ENCODE data around the gene FUZ. TPM values are rescaled to one million over a fixed set of nuclear protein-coding genes. Genes with fewer than 3 reads are reported as not detected.

Gene FUZ
- total and polyA plus RNA-seq, 2 experiments from 2014 or later, result 11.7 to 21.1 TPM

DNA sequence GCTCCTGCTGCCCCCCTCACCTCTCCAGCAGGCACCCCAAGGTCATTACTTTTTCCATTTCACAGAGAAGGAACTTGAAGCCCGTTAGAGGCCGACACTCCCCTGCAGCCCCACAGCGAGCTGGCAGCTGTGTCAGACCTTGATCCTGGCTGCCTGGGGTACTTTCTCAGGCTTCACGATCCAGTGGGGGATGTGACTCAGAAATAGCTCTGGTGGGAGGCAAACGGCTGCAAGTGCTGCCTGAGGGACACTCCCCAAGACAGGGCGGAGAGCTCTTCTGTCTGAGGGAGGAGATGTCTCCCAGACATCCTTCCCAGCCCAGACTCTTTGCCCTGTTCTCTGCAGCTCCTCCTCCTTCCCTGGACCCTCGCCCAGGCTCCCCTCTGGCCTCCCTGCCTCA lies 54.8 kb downstream of the FUZ start:
- no peaks in the 10 kb centered on the region for H3K9me3 ChIP-seq (ENCODE audit: low read depth)
- no peaks in the 10 kb centered on the region for H4K20me1 ChIP-seq (ENCODE audit: insufficient read depth)
- H3K4me3 ChIP-seq, result 0 out of 2 replicates have a peak overlapping the region, but pooled peaks have one; percentile 7
- peak; percentile 84 for DNase-seq
- WGBS, 2 experiments (ENCODE audit: low coverage in 1 of 2, low lambda C conversion rate in 2 of 2, missing lambda C conversion rate in 2 of 2), result 2 to 5% methylated on average over 7 of the region's 7 CpGs
- H3K4me2 ChIP-seq (ENCODE audit: unreplicated experiment), result peak overlapping the region; percentile 65
- H3F3A ChIP-seq (ENCODE audit: insufficient read depth), result peaks cover 23% of the 10 kb centered on the region
- peak overlapping the region; percentile 32 for H3K27ac ChIP-seq
- H3K4me1 ChIP-seq (ENCODE audit: insufficient read depth), result peaks cover 34% of the 10 kb centered on the region
- peak overlapping the region; percentile 54 for H3K9ac ChIP-seq
- in situ Hi-C loops (cut with MboI), result no loop called here
- TF ChIP-seq EZH2 (IDR thresholded peaks at IDR 0.05; ENCODE audit: insufficient read depth, poor library complexity, severe bottlenecking), result no peak
- TF ChIP-seq EZH2phosphoT487 (IDR thresholded peaks at IDR 0.05; ENCODE audit: insufficient read depth, low read depth), result no peak
- H3K36me3 ChIP-seq (ENCODE audit: low read depth), result no peaks in the 10 kb centered on the region
- no peaks in the 10 kb centered on the region for H3K79me2 ChIP-seq (ENCODE audit: insufficient read depth)
- H2AFZ ChIP-seq, result peak overlapping the region; percentile 92
- no peaks in the 10 kb centered on the region for H3K27me3 ChIP-seq (replicated peaks; ENCODE audit: insufficient read depth)
- no peaks in the 10 kb centered on the region for H3K9me2 ChIP-seq (ENCODE audit: insufficient read depth)

Small RNA genes lying within 50 kb of the gene (microRNA-seq; reads per million reads assigned to microRNA genes)
- gene MIR4749 (ENCODE audit: borderline number of aligned reads) (2.6 reads per million), gene MIR6799 (ENCODE audit: borderline number of aligned reads) (not detected), gene MIR6800 (ENCODE audit: borderline number of aligned reads) (not detected)

Small RNA genes lying within 50 kb of the gene (small RNA-seq; reads per million reads assigned to genes)
- not detected for gene MIR4749 (ENCODE audit: low read depth, low replicate concordance)
- not detected for gene MIR6799 (ENCODE audit: low read depth, low replicate concordance)
- not detected for gene RNU6-841P (ENCODE audit: low read depth, low replicate concordance)

Other genes with a start within 250 kb of the FUZ start
- gene NOSIP, start 232.7 kb downstream of the FUZ start, total RNA-seq (2014; rRNA removed; shearing (Covaris generic)), result 46.0 and 53.2 TPM in 2 replicates
- 78.7 and 84.3 TPM in 2 replicates for gene NOSIP, start 232.7 kb downstream of the FUZ start, polyA plus RNA-seq (2016; fragmentation: Nextera tagmentation; extraction: Ambion mirVana)
- gene PRRG2, start 232.0 kb downstream of the FUZ start, total RNA-seq (2014; rRNA removed; shearing (Covaris generic)), result not detected in 2 replicates
- 0.13 and 0.18 TPM in 2 replicates for gene PRRG2, start 232.0 kb downstream of the FUZ start, polyA plus RNA-seq (2016; fragmentation: Nextera tagmentation; extraction: Ambion mirVana)
- 2.7 and 2.9 TPM in 2 replicates for gene PRR12, start 222.1 kb downstream of the FUZ start, total RNA-seq (2014; rRNA removed; shearing (Covaris generic))
- 0.85 and 0.86 TPM in 2 replicates for gene PRR12, start 222.1 kb downstream of the FUZ start, polyA plus RNA-seq (2016; fragmentation: Nextera tagmentation; extraction: Ambion mirVana)
- 61.0 and 116 TPM in 2 replicates for gene RRAS, start 173.1 kb downstream of the FUZ start, total RNA-seq (2014; rRNA removed; shearing (Covaris generic))
- 337 and 347 TPM in 2 replicates for gene RRAS, start 173.1 kb downstream of the FUZ start, polyA plus RNA-seq (2016; fragmentation: Nextera tagmentation; extraction: Ambion mirVana)
- gene SCAF1, start 171.1 kb downstream of the FUZ start, total RNA-seq (2014; rRNA removed; shearing (Covaris generic)), result 18.6 and 28.7 TPM in 2 replicates
- gene SCAF1, start 171.1 kb downstream of the FUZ start, polyA plus RNA-seq (2016; fragmentation: Nextera tagmentation; extraction: Ambion mirVana), result 8.4 and 8.5 TPM in 2 replicates
- gene IRF3, start 147.4 kb downstream of the FUZ start, total RNA-seq (2014; rRNA removed; shearing (Covaris generic)), result 50.0 and 55.6 TPM in 2 replicates
- gene IRF3, start 147.4 kb downstream of the FUZ start, polyA plus RNA-seq (2016; fragmentation: Nextera tagmentation; extraction: Ambion mirVana), result 28.6 and 28.8 TPM in 2 replicates
- gene BCL2L12, start 147.4 kb downstream of the FUZ start, total RNA-seq (2014; rRNA removed; shearing (Covaris generic)), result 4.3 and 9.5 TPM in 2 replicates
- 16.6 and 16.7 TPM in 2 replicates for gene BCL2L12, start 147.4 kb downstream of the FUZ start, polyA plus RNA-seq (2016; fragmentation: Nextera tagmentation; extraction: Ambion mirVana)
- gene PRMT1, start 136.0 kb downstream of the FUZ start, total RNA-seq (2014; rRNA removed; shearing (Covaris generic)), result 192 and 225 TPM in 2 replicates
- 164 and 173 TPM in 2 replicates for gene PRMT1, start 136.0 kb downstream of the FUZ start, polyA plus RNA-seq (2016; fragmentation: Nextera tagmentation; extraction: Ambion mirVana)
- 0.25 TPM in 1 of 2 replicates, not detected in the other for gene ADM5, start 123.7 kb downstream of the FUZ start, total RNA-seq (2014; rRNA removed; shearing (Covaris generic))
- gene ADM5, start 123.7 kb downstream of the FUZ start, polyA plus RNA-seq (2016; fragmentation: Nextera tagmentation; extraction: Ambion mirVana), result 0.10 TPM in 1 of 2 replicates, not detected in the other
- 11.7 and 16.6 TPM in 2 replicates for gene CPT1C, start 122.2 kb downstream of the FUZ start, total RNA-seq (2014; rRNA removed; shearing (Covaris generic))
- gene CPT1C, start 122.2 kb downstream of the FUZ start, polyA plus RNA-seq (2016; fragmentation: Nextera tagmentation; extraction: Ambion mirVana), result 14.3 and 16.8 TPM in 2 replicates
- 0.38 and 2.1 TPM in 2 replicates for gene TSKS, start 50.0 kb downstream of the FUZ start, total RNA-seq (2014; rRNA removed; shearing (Covaris generic))
- 0.31 and 0.93 TPM in 2 replicates for gene TSKS, start 50.0 kb downstream of the FUZ start, polyA plus RNA-seq (2016; fragmentation: Nextera tagmentation; extraction: Ambion mirVana)
- gene AP2A1, start 46.3 kb downstream of the FUZ start, total RNA-seq (2014; rRNA removed; shearing (Covaris generic)), result 118 and 124 TPM in 2 replicates
- gene AP2A1, start 46.3 kb downstream of the FUZ start, polyA plus RNA-seq (2016; fragmentation: Nextera tagmentation; extraction: Ambion mirVana), result 64.2 and 64.9 TPM in 2 replicates
- gene MED25, start 5.0 kb upstream of the FUZ start, total RNA-seq (2014; rRNA removed; shearing (Covaris generic)), result 21.8 and 24.2 TPM in 2 replicates
- gene MED25, start 5.0 kb upstream of the FUZ start, polyA plus RNA-seq (2016; fragmentation: Nextera tagmentation; extraction: Ambion mirVana), result 17.4 and 21.9 TPM in 2 replicates
- gene PTOV1, start 37.9 kb upstream of the FUZ start, total RNA-seq (2014; rRNA removed; shearing (Covaris generic)), result 53.1 and 88.0 TPM in 2 replicates
- 88.9 and 91.7 TPM in 2 replicates for gene PTOV1, start 37.9 kb upstream of the FUZ start, polyA plus RNA-seq (2016; fragmentation: Nextera tagmentation; extraction: Ambion mirVana)
- 31.5 and 35.9 TPM in 2 replicates for gene PNKP, start 54.3 kb upstream of the FUZ start, total RNA-seq (2014; rRNA removed; shearing (Covaris generic))
- 32.7 and 42.2 TPM in 2 replicates for gene PNKP, start 54.3 kb upstream of the FUZ start, polyA plus RNA-seq (2016; fragmentation: Nextera tagmentation; extraction: Ambion mirVana)
- 11.6 and 17.3 TPM in 2 replicates for gene AKT1S1, start 64.1 kb upstream of the FUZ start, total RNA-seq (2014; rRNA removed; shearing (Covaris generic))
- gene AKT1S1, start 64.1 kb upstream of the FUZ start, polyA plus RNA-seq (2016; fragmentation: Nextera tagmentation; extraction: Ambion mirVana), result 60.4 and 65.2 TPM in 2 replicates
- 6.3 and 6.6 TPM in 2 replicates for gene TBC1D17, start 64.4 kb upstream of the FUZ start, total RNA-seq (2014; rRNA removed; shearing (Covaris generic))
- 32.4 and 33.0 TPM in 2 replicates for gene TBC1D17, start 64.4 kb upstream of the FUZ start, polyA plus RNA-seq (2016; fragmentation: Nextera tagmentation; extraction: Ambion mirVana)
- gene IL4I1, start 83.6 kb upstream of the FUZ start, total RNA-seq (2014; rRNA removed; shearing (Covaris generic)), result not detected in 2 replicates
- gene IL4I1, start 83.6 kb upstream of the FUZ start, polyA plus RNA-seq (2016; fragmentation: Nextera tagmentation; extraction: Ambion mirVana), result 0.66 and 0.91 TPM in 2 replicates
- 8.9 and 19.1 TPM in 2 replicates for gene ATF5, start 115.9 kb upstream of the FUZ start, total RNA-seq (2014; rRNA removed; shearing (Covaris generic))
- gene ATF5, start 115.9 kb upstream of the FUZ start, polyA plus RNA-seq (2016; fragmentation: Nextera tagmentation; extraction: Ambion mirVana), result 8.0 and 8.9 TPM in 2 replicates
- gene NUP62, start 116.2 kb upstream of the FUZ start, total RNA-seq (2014; rRNA removed; shearing (Covaris generic)), result 35.1 and 41.6 TPM in 2 replicates
- gene NUP62, start 116.2 kb upstream of the FUZ start, polyA plus RNA-seq (2016; fragmentation: Nextera tagmentation; extraction: Ambion mirVana), result 38.4 and 38.5 TPM in 2 replicates
- gene SIGLEC11, start 147.9 kb upstream of the FUZ start, total RNA-seq (2014; rRNA removed; shearing (Covaris generic)), result not detected in 2 replicates
- not detected in 2 replicates for gene SIGLEC11, start 147.9 kb upstream of the FUZ start, polyA plus RNA-seq (2016; fragmentation: Nextera tagmentation; extraction: Ambion mirVana)
- 25.4 and 45.6 TPM in 2 replicates for gene VRK3, start 212.1 kb upstream of the FUZ start, total RNA-seq (2014; rRNA removed; shearing (Covaris generic))
- gene VRK3, start 212.1 kb upstream of the FUZ start, polyA plus RNA-seq (2016; fragmentation: Nextera tagmentation; extraction: Ambion mirVana), result 30.8 and 32.2 TPM in 2 replicates
- gene ZNF473, start 212.7 kb upstream of the FUZ start, total RNA-seq (2014; rRNA removed; shearing (Covaris generic)), result 6.6 and 12.5 TPM in 2 replicates
- 4.5 and 5.0 TPM in 2 replicates for gene ZNF473, start 212.7 kb upstream of the FUZ start, polyA plus RNA-seq (2016; fragmentation: Nextera tagmentation; extraction: Ambion mirVana)

All from GM23248 (cell line).